ENCODE measurements around the gene OXLD1.

- TF ChIP-seq, protein P1, sequence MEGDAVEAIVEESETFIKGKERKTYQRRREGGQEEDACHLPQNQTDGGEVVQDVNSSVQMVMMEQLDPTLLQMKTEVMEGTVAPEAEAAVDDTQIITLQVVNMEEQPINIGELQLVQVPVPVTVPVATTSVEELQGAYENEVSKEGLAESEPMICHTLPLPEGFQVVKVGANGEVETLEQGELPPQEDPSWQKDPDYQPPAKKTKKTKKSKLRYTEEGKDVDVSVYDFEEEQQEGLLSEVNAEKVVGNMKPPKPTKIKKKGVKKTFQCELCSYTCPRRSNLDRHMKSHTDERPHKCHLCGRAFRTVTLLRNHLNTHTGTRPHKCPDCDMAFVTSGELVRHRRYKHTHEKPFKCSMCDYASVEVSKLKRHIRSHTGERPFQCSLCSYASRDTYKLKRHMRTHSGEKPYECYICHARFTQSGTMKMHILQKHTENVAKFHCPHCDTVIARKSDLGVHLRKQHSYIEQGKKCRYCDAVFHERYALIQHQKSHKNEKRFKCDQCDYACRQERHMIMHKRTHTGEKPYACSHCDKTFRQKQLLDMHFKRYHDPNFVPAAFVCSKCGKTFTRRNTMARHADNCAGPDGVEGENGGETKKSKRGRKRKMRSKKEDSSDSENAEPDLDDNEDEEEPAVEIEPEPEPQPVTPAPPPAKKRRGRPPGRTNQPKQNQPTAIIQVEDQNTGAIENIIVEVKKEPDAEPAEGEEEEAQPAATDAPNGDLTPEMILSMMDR (IDR thresholded peaks at IDR 0.05): no peak
- no peak for TF ChIP-seq POLR2A (IDR thresholded peaks at IDR 0.05)
Observed at GRCh38 chr17:81648013-81648706, 18.2 kb downstream of the OXLD1 start.

Measured in adrenal gland (tissue), 5 donors.